ENCODE data around the gene GAPVD1. TPM values are rescaled to one million over a fixed set of nuclear protein-coding genes. Genes with fewer than 3 reads are reported as not detected.
"Not testable (repeated sequence)": the region's sequence is repeated elsewhere in the genome, so short reads cannot be mapped to it uniquely, and the experiment has no call there.

GAPVD1 gene
- total RNA-seq, 2 experiments from 2014 or later = 47.7 to 49.6 TPM

- H3K27me3 Mint-ChIP-seq = no peaks in the 10 kb centered on the region
- H3K36me3 Mint-ChIP-seq (ENCODE audit: low read depth) = no peaks in the 10 kb centered on the region
- H3K27ac Mint-ChIP-seq = no peak overlapping the region
- ChIA-PET CTCF (interaction anchor here (0.8 kb wide), 1 partner anchor 16 kb away, joined by 3 read pairs; no protein-coding TSS in a partner anchor), POLR2A (no interaction called here)
- DNase-seq = no peak
- H3K4me3 Mint-ChIP-seq = no peak overlapping the region
- no peaks in the 10 kb centered on the region for H3K9me3 Mint-ChIP-seq
- no peaks in the 10 kb centered on the region for H3K4me1 Mint-ChIP-seq
Measured at GRCh38 chr9:125391704-125392103, 130.1 kb downstream of the GAPVD1 start.

GRCh38 chr9:125393426-125393825 is 131.8 kb downstream of the GAPVD1 start:
- ChIA-PET CTCF (interaction anchor here (1.0 kb wide), 1 partner anchor 9 kb away, joined by 3 read pairs; no protein-coding TSS in a partner anchor), POLR2A (no interaction called here)
- H3K27ac Mint-ChIP-seq = no peak overlapping the region
- no peaks in the 10 kb centered on the region for H3K4me1 Mint-ChIP-seq
- no peaks in the 10 kb centered on the region for H3K27me3 Mint-ChIP-seq
- no peak for DNase-seq
- no peaks in the 10 kb centered on the region for H3K9me3 Mint-ChIP-seq
- H3K36me3 Mint-ChIP-seq (ENCODE audit: low read depth) = no peaks in the 10 kb centered on the region
- H3K4me3 Mint-ChIP-seq = no peak overlapping the region

GRCh38 chr9:125396799-125397198 is 135.2 kb downstream of the GAPVD1 start:
- no peak for DNase-seq
- Mint-ChIP-seq H3K4me1 (no peaks in the 10 kb centered on the region), H3K4me3 (no peak overlapping the region), H3K9me3 (no peaks in the 10 kb centered on the region), H3K27me3 (no peaks in the 10 kb centered on the region), H3K36me3 (ENCODE audit: low read depth) (no peaks in the 10 kb centered on the region), H3K27ac (no peak overlapping the region)
- POLR2A ChIA-PET = no interaction called here
- CTCF ChIA-PET = interaction anchor here (0.6 kb wide), 1 partner anchor 11 kb away, joined by 3 read pairs; no protein-coding TSS in a partner anchor

- CTCF ChIA-PET = no interaction called here
- H3K4me3 Mint-ChIP-seq = no peak overlapping the region
- no peaks in the 10 kb centered on the region for H3K4me1 Mint-ChIP-seq
- POLR2A ChIA-PET = no interaction called here
- no peak overlapping the region for H3K27ac Mint-ChIP-seq
- DNase-seq = no peak
- H3K9me3 Mint-ChIP-seq = no peaks in the 10 kb centered on the region
- H3K27me3 Mint-ChIP-seq = no peaks in the 10 kb centered on the region
- no peaks in the 10 kb centered on the region for H3K36me3 Mint-ChIP-seq (ENCODE audit: low read depth)
Measured at GRCh38 chr9:125397736-125398135, 136.1 kb downstream of the GAPVD1 start.

GRCh38 chr9:125398243-125398642 is 136.6 kb downstream of the GAPVD1 start:
- H3K27ac Mint-ChIP-seq = no peak overlapping the region
- POLR2A ChIA-PET = no interaction called here
- no peaks in the 10 kb centered on the region for H3K36me3 Mint-ChIP-seq (ENCODE audit: low read depth)
- H3K27me3 Mint-ChIP-seq = no peaks in the 10 kb centered on the region
- no peaks in the 10 kb centered on the region for H3K9me3 Mint-ChIP-seq
- H3K4me1 Mint-ChIP-seq = no peaks in the 10 kb centered on the region
- no peak overlapping the region for H3K4me3 Mint-ChIP-seq
- DNase-seq = no peak
- CTCF ChIA-PET = no interaction called here

- H3K4me1 Mint-ChIP-seq = no peaks in the 10 kb centered on the region
- ChIA-PET CTCF (interaction anchor here (1.0 kb wide), 1 partner anchor 9 kb away, joined by 4 read pairs; no protein-coding TSS in a partner anchor), POLR2A (no interaction called here)
- no peak for DNase-seq
- no peak overlapping the region for H3K27ac Mint-ChIP-seq
- no peak overlapping the region for H3K4me3 Mint-ChIP-seq
- no peaks in the 10 kb centered on the region for H3K36me3 Mint-ChIP-seq (ENCODE audit: low read depth)
- H3K27me3 Mint-ChIP-seq = no peaks in the 10 kb centered on the region
- no peaks in the 10 kb centered on the region for H3K9me3 Mint-ChIP-seq
Measured at GRCh38 chr9:125399165-125399564, 137.5 kb downstream of the GAPVD1 start.

GRCh38 chr9:125399666-125400065 is 138.0 kb downstream of the GAPVD1 start:
- Mint-ChIP-seq H3K4me1 (no peaks in the 10 kb centered on the region), H3K4me3 (no peak overlapping the region), H3K9me3 (no peaks in the 10 kb centered on the region), H3K36me3 (ENCODE audit: low read depth) (no peaks in the 10 kb centered on the region), H3K27ac (no peak overlapping the region), H3K27me3 (no peaks in the 10 kb centered on the region)
- CTCF ChIA-PET = interaction anchor here (1.0 kb wide), 1 partner anchor 8 kb away, joined by 4 read pairs; no protein-coding TSS in a partner anchor
- no peak for DNase-seq
- POLR2A ChIA-PET = no interaction called here

GRCh38 chr9:125400232-125400631 is 138.6 kb downstream of the GAPVD1 start:
- H3K36me3 Mint-ChIP-seq (ENCODE audit: low read depth); CTCF ChIA-PET; H3K9me3 Mint-ChIP-seq; POLR2A ChIA-PET; H3K27ac Mint-ChIP-seq; H3K4me3 Mint-ChIP-seq; DNase-seq; H3K4me1 Mint-ChIP-seq; H3K27me3 Mint-ChIP-seq: not testable (repeated sequence)

- Mint-ChIP-seq H3K9me3 (no peaks in the 10 kb centered on the region), H3K27ac (no peak overlapping the region), H3K27me3 (no peaks in the 10 kb centered on the region), H3K4me1 (no peaks in the 10 kb centered on the region), H3K4me3 (no peak overlapping the region), H3K36me3 (ENCODE audit: low read depth) (no peaks in the 10 kb centered on the region)
- ChIA-PET CTCF (no interaction called here), POLR2A (no interaction called here)
- no peak for DNase-seq
Measured at GRCh38 chr9:125400725-125401716, 139.4 kb downstream of the GAPVD1 start.

GRCh38 chr9:125404733-125405132 is 143.1 kb downstream of the GAPVD1 start:
- no peak overlapping the region for H3K27ac Mint-ChIP-seq
- H3K4me1 Mint-ChIP-seq = peaks cover 10% of the 10 kb centered on the region
- POLR2A ChIA-PET = no interaction called here
- DNase-seq = no peak
- CTCF ChIA-PET = no interaction called here
- H3K36me3 Mint-ChIP-seq (ENCODE audit: low read depth) = no peaks in the 10 kb centered on the region
- no peak overlapping the region for H3K4me3 Mint-ChIP-seq
- peaks cover 11% of the 10 kb centered on the region for H3K27me3 Mint-ChIP-seq
- no peaks in the 10 kb centered on the region for H3K9me3 Mint-ChIP-seq

- ChIA-PET POLR2A (no interaction called here), CTCF (no interaction called here)
- no peak for DNase-seq
- H3K4me1 Mint-ChIP-seq = peaks cover 14% of the 10 kb centered on the region
- H3K4me3 Mint-ChIP-seq = no peak overlapping the region
- H3K27ac Mint-ChIP-seq = no peak overlapping the region
- no peaks in the 10 kb centered on the region for H3K36me3 Mint-ChIP-seq (ENCODE audit: low read depth)
- H3K27me3 Mint-ChIP-seq = peaks cover 15% of the 10 kb centered on the region
- H3K9me3 Mint-ChIP-seq = no peaks in the 10 kb centered on the region
Measured at GRCh38 chr9:125405938-125406809, 144.5 kb downstream of the GAPVD1 start.

GRCh38 chr9:125406810-125407087 is 145.1 kb downstream of the GAPVD1 start:
- ChIA-PET CTCF (interaction anchor here (1.3 to 2.0 kb wide), 8 partner anchors 15 to 1084 kb away, joined by 3 to 6 read pairs (median 4); no protein-coding TSS in a partner anchor), POLR2A (no interaction called here)
- H3K27ac Mint-ChIP-seq = no peak overlapping the region
- H3K36me3 Mint-ChIP-seq (ENCODE audit: low read depth) = no peaks in the 10 kb centered on the region
- H3K9me3 Mint-ChIP-seq = no peaks in the 10 kb centered on the region
- H3K4me3 Mint-ChIP-seq = no peak overlapping the region
- H3K27me3 Mint-ChIP-seq = peaks cover 15% of the 10 kb centered on the region
- DNase-seq = no peak
- H3K4me1 Mint-ChIP-seq = peaks cover 14% of the 10 kb centered on the region

GRCh38 chr9:125407432-125407973 is 145.9 kb downstream of the GAPVD1 start:
- ChIA-PET CTCF (interaction anchor here (0.5 to 2.0 kb wide), 44 partner anchors 8 to 1084 kb away, joined by 3 to 11 read pairs (median 4); partner anchors contain the start of gene MAPKAP1), POLR2A (no interaction called here)
- no peaks in the 10 kb centered on the region for H3K9me3 Mint-ChIP-seq
- peaks cover 14% of the 10 kb centered on the region for H3K4me1 Mint-ChIP-seq
- H3K36me3 Mint-ChIP-seq (ENCODE audit: low read depth) = no peaks in the 10 kb centered on the region
- peak overlapping the region; percentile 33 for H3K4me3 Mint-ChIP-seq
- peaks cover 15% of the 10 kb centered on the region for H3K27me3 Mint-ChIP-seq
- no peak for DNase-seq
- H3K27ac Mint-ChIP-seq = no peak overlapping the region

All from activated CD4-positive, alpha-beta memory T cell treated with anti-CD3 and anti-CD28 coated beads, Interleukin-2, amount 10 ng/mL, durations not matched to agents 7 days and 5 days (primary cell).